GM12864 (cell line): ENCODE results near the gene ZFP28.

ENCODE experiments used
- DNase-seq: peaks from one replicate; pipeline ENCODE4 v3.0.0-alpha.2; 2011; ENCODE audit warnings: low read depth
- H3K4me3 ChIP-seq: 2 replicates; pipeline ENCODE4 v1.5.1; 2011; ENCODE audit warnings: mild to moderate bottlenecking, low read depth, low read length, control low read depth
- CTCF ChIP-seq: IDR thresholded peaks from 2 replicates; pipeline ENCODE4 v1.5.1; 2011; ENCODE audit warnings: low read depth, mild to moderate bottlenecking, moderate library complexity, low read length, control low read depth, inconsistent platforms; ENCODE audit errors: missing control alignments

Gene ZFP28

DNA sequence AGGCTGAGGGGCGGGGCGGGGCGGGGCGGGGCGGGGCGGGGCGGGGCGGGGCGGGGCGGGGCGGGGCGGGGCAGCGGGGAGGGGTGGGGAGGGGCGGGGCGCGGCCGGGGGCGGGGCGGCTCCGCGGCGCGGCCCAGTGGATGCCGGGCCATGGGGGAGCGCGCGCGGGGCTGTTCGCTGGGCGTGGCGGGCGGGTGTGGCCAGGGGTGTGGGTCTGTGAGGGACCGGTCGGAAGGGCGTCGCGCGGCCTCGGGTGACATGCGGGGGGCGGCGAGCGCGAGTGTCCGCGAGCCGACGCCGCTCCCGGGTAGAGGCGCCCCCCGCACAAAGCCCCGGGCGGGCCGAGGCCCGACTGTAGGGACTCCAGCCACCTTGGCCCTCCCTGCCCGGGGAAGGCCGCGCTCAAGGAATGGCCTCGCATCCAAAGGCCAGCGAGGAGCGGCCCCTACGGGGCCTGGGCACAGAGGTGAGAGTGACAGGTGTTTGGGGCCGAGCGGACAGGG is at the start of gene ZFP28:
Gene ZFP28 (plus strand): TSS at position 188 of the 503 bp plus-strand sequence. CDS start 71 bp downstream, at position 259.
- no peak for TF ChIP-seq CTCF
- DNase-seq, result no peak
- no peak within 1 kb of the TSS for H3K4me3 ChIP-seq

DNA sequence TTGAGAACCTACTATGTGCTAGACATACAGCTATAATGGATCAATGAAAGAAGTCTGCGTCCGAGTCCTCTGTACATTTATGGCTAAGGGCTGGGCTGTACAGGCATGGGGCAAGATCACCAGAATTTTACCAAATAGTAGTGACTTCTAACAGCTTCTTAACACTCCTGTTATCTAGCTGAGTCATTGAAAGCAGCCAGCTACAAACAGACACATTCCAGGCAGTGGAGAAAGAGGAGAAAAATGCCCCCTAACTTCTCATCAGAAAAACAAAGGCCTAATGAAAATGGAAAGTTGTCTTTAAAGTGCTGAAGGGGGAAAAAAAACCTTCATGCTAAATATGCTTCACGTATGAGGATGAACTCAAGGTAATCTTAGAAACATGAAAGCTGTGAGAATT is 47.3 kb upstream of the ZFP28 start:
- no peak overlapping the region for H3K4me3 ChIP-seq
- no peak for TF ChIP-seq CTCF
- DNase-seq, result no peak

DNA sequence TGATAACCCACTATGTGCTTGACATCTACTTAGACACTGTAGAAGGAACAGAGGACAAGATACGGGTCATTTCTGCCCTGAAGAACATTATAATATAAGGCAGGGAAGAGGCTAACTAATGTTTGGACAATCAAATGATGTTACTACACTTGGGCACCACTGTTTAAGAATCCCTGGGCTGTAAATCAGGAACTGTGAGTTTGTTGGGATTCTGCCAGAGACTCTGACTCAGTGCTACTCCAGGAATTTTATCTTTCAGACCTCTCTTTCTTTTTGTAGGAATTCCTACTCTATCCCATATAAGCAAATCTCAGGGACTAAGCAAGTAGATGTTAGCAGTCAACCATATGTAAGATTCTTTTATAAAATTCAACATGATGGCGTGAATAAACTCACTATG is 34.2 kb upstream of the ZFP28 start:
- DNase-seq, result no peak
- no peak overlapping the region for H3K4me3 ChIP-seq
- TF ChIP-seq CTCF, result no peak

- no peak for DNase-seq
- no peak within 1 kb of the TSS for H3K4me3 ChIP-seq
- no peak for TF ChIP-seq CTCF
Observed at GRCh38 chr19:56507446-56508289, 31.1 kb upstream of the ZFP28 start, which contains the start of gene ZNF471. Gene ZNF471, plus strand, starts transcription at chr19:56507855. Its CDS starts 3,717 bp downstream, at chr19:56511572.

- no peak overlapping the region for H3K4me3 ChIP-seq
- DNase-seq, result no peak
- no peak for TF ChIP-seq CTCF
Observed at GRCh38 chr19:56508290-56508778, 30.4 kb upstream of the ZFP28 start.

DNA sequence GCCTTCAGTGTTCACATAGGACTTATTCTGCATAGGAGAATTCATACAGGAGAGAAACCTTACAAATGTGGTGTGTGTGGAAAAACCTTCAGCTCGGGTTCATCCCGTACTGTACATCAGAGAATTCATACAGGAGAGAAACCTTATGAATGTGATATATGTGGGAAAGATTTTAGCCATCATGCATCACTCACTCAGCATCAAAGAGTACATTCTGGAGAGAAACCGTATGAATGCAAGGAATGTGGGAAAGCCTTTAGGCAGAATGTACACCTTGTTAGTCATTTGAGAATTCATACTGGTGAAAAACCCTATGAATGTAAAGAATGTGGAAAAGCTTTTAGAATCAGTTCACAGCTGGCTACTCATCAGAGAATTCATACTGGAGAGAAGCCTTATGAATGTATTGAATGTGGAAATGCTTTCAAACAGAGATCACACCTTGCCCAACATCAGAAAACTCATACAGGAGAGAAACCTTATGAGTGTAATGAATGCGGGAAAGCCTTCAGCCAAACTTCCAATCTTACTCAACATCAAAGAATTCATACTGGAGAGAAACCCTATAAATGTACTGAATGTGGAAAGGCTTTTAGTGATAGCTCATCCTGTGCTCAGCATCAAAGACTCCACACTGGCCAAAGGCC is 13.4 kb upstream of the ZFP28 start:
- DNase-seq, result no peak
- no peak overlapping the region for H3K4me3 ChIP-seq
- no peak for TF ChIP-seq CTCF
